DOHH2 (cell line): ENCODE results near the gene SSB.

Experiments used
- EZH2phosphoT487 ChIP-seq: fragments of 200-600 bp; sonication (generic); IDR thresholded peaks from 2 replicates; pipeline ENCODE4 v1.6.1; 2017; ENCODE audit warnings: borderline replicate concordance, mild to moderate bottlenecking, antibody characterized with exemption, low read length, moderate library complexity, mixed read lengths
- TF ChIP-seq, protein P1 (sequence below): fragments of 200-600 bp; sonication (generic); IDR thresholded peaks from one replicate; pipeline ENCODE4 v1.5.1; 2014; ENCODE audit warnings: antibody characterized with exemption, mild to moderate bottlenecking, low read depth, low read length; ENCODE audit not compliant: poor library complexity, severe bottlenecking

DNA sequence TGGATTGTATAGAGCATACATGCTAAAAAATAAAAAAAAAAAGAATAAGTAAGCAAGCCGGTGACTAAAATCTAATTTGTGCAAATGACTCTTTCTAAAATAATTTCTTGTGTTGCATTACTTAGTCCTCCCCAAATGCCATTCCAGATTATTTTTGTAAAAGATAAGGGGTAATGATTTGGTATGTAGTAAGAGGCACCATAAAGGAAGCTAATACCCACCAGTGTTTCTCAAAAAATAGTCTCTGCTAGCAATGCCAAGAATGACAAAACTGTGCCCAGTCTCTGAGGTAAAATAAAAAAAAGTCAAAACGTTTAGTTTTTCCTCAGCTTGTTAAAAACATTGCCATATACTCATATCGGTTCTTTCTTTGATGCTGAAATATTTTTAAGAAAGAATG, 23.4 kb downstream of the SSB start:
- TF ChIP-seq, protein P1, sequence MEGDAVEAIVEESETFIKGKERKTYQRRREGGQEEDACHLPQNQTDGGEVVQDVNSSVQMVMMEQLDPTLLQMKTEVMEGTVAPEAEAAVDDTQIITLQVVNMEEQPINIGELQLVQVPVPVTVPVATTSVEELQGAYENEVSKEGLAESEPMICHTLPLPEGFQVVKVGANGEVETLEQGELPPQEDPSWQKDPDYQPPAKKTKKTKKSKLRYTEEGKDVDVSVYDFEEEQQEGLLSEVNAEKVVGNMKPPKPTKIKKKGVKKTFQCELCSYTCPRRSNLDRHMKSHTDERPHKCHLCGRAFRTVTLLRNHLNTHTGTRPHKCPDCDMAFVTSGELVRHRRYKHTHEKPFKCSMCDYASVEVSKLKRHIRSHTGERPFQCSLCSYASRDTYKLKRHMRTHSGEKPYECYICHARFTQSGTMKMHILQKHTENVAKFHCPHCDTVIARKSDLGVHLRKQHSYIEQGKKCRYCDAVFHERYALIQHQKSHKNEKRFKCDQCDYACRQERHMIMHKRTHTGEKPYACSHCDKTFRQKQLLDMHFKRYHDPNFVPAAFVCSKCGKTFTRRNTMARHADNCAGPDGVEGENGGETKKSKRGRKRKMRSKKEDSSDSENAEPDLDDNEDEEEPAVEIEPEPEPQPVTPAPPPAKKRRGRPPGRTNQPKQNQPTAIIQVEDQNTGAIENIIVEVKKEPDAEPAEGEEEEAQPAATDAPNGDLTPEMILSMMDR: no peak
- no peak for TF ChIP-seq EZH2phosphoT487
